ENCODE results near the gene CEP20.

- TF ChIP-seq EP300 (IDR thresholded peaks at IDR 0.05; ENCODE audit: borderline replicate concordance in 1 of 2, low read depth in 1 of 2, low read length in 1 of 2) (no peak), GABPA (IDR thresholded peaks at IDR 0.05; ENCODE audit: low read depth) (no peak), CTCF (IDR thresholded peaks at IDR 0.05) (no peak), YY1 (IDR thresholded peaks at IDR 0.05; ENCODE audit: low read depth) (no peak)
These were observed 18.0 kb upstream of the CEP20 start for GRCh38 chr16:15906439-15906838.
